OCI-LY3 (cell line): ENCODE measurements around the gene TRIO.

Experiments used
- H2AFZ ChIP-seq: fragments of 200-600, 300-600 bp; shearing (Covaris generic); 2 replicates; pipeline ENCODE4 v1.6.0; 2014; ENCODE audit warnings: antibody characterized with exemption, low read depth, low read length
- H3K27ac ChIP-seq: fragments of 200-600, 300-600 bp; sonication (generic); 2 replicates; pipeline ENCODE4 v1.5.1; 2014; ENCODE audit warnings: mild to moderate bottlenecking, low read length, moderate library complexity, mixed read lengths
- H3K27me3 ChIP-seq: fragments of 200-600, 300-600 bp; sonication (generic); 2 replicates; pipeline ENCODE4 v1.6.1; 2014; ENCODE audit warnings: low read depth, low read length, mixed read lengths
- H3K36me3 ChIP-seq: fragments of 200-600, 300-600 bp; sonication (generic); replicated peaks from 2 replicates; pipeline ENCODE3; 2014; ENCODE audit warnings: low read depth, low read length, mixed read lengths
- H3K4me1 ChIP-seq: fragments of 300-600, 200-600 bp; sonication (generic); 2 replicates; pipeline ENCODE4 v1.6.1; 2014; ENCODE audit warnings: low read length, mixed read lengths
- H3K4me2 ChIP-seq: fragments of 200-600, 300-600 bp; sonication (generic); 2 replicates; pipeline ENCODE4 v1.6.1; 2014; ENCODE audit warnings: low read length, mixed read lengths
- H3K4me3 ChIP-seq: fragments of 300-600, 200-600 bp; sonication (generic); 2 replicates; pipeline ENCODE4 v1.5.1; 2014; ENCODE audit warnings: antibody characterized with exemption, mild to moderate bottlenecking, low read length, moderate library complexity
- H3K79me2 ChIP-seq: fragments of 300-600, 200-600 bp; shearing (Covaris generic); 2 replicates; pipeline ENCODE4 v1.6.1; 2014; ENCODE audit warnings: mild to moderate bottlenecking, low read length, mixed read lengths
- H3K9ac ChIP-seq: fragments of 300-600, 200-600 bp; shearing (Covaris generic); 2 replicates; pipeline ENCODE4 v1.6.0; 2014; ENCODE audit warnings: mild to moderate bottlenecking, low read length, moderate library complexity
- H3K9me3 ChIP-seq: fragments of 200-600, 300-600 bp; shearing (Covaris generic); 2 replicates; pipeline ENCODE4 v1.6.1; 2014; ENCODE audit warnings: low read length, mixed read lengths; ENCODE audit not compliant: insufficient read depth
- H4K20me1 ChIP-seq: fragments of 200-600, 300-600 bp; sonication (generic); 2 replicates; pipeline ENCODE4 v1.6.1; 2016; ENCODE audit warnings: low read length, mixed read lengths; ENCODE audit not compliant: insufficient read depth
- EZH2phosphoT487 ChIP-seq: fragments of 200-600 bp; shearing (Covaris generic); IDR thresholded peaks from 2 replicates; pipeline ENCODE4 v1.6.1; 2018; ENCODE audit warnings: antibody characterized with exemption, mixed run types, low read depth
- TF ChIP-seq, protein P1 (sequence below): fragments of 200-600, 300-600 bp; sonication (generic); IDR thresholded peaks from 2 replicates; pipeline ENCODE4 v1.5.1; 2014; ENCODE audit warnings: antibody characterized with exemption, low read length, low read depth

Gene TRIO

DNA sequence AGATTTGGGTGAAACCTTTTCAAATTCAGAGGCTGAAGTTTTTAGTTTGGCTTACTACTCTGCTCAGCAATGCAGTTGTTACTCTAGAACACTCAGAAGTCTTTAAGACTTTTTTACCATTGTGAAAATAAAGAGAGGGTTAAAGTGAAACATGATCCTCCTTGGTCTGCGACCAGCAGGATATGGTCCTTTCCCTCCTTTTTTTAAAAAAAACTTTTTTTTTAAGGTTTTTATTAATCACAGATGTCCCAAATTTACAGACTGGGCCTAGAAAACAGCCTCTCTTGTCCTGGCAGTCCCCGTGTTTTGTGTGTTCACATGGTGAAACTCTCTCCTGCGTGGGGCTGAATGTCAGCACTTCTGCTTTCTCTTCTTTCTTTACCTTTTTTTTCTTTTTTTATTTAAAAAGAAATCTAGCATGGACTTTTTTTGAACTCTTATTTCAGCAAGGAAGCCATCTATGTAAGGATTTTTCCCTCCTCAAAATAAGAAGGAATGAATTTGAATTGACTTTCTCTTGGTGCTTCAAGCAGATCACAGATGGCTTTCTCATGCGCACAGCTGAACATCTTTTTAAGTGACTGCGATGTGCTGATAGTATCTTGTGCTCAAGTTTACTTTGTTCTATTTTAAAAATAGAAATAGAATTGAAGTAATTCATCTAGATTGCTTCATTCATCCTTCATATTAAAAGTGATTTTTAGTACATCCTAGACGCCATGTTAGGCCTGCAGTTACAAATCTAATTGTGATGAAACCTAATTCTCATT is 309.7 kb downstream of the TRIO start:
- TF ChIP-seq, protein P1, sequence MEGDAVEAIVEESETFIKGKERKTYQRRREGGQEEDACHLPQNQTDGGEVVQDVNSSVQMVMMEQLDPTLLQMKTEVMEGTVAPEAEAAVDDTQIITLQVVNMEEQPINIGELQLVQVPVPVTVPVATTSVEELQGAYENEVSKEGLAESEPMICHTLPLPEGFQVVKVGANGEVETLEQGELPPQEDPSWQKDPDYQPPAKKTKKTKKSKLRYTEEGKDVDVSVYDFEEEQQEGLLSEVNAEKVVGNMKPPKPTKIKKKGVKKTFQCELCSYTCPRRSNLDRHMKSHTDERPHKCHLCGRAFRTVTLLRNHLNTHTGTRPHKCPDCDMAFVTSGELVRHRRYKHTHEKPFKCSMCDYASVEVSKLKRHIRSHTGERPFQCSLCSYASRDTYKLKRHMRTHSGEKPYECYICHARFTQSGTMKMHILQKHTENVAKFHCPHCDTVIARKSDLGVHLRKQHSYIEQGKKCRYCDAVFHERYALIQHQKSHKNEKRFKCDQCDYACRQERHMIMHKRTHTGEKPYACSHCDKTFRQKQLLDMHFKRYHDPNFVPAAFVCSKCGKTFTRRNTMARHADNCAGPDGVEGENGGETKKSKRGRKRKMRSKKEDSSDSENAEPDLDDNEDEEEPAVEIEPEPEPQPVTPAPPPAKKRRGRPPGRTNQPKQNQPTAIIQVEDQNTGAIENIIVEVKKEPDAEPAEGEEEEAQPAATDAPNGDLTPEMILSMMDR = no peak
- no peak for TF ChIP-seq EZH2phosphoT487
- no peaks in the 10 kb centered on the region for H4K20me1 ChIP-seq
- no peaks in the 10 kb centered on the region for H3K36me3 ChIP-seq
- no peaks in the 10 kb centered on the region for H3K79me2 ChIP-seq
- H3K9me3 ChIP-seq = no peaks in the 10 kb centered on the region
- H3K4me3 ChIP-seq = no peak overlapping the region
- H3K27ac ChIP-seq = no peak overlapping the region
- H3K4me2 ChIP-seq = no peak overlapping the region
- no peaks in the 10 kb centered on the region for H3K27me3 ChIP-seq
- H3K9ac ChIP-seq = no peak overlapping the region
- no peak overlapping the region for H2AFZ ChIP-seq
- no peaks in the 10 kb centered on the region for H3K4me1 ChIP-seq

GRCh38 chr5:14453481-14453880 is 310.3 kb downstream of the TRIO start:
- Histone ChIP-seq H3K4me2 (no peak overlapping the region), H4K20me1 (no peaks in the 10 kb centered on the region), H2AFZ (no peak overlapping the region), H3K27ac (no peak overlapping the region), H3K9ac (no peak overlapping the region), H3K79me2 (no peaks in the 10 kb centered on the region), H3K4me1 (no peaks in the 10 kb centered on the region), H3K27me3 (no peaks in the 10 kb centered on the region), H3K36me3 (no peaks in the 10 kb centered on the region), H3K9me3 (no peaks in the 10 kb centered on the region), H3K4me3 (no peak overlapping the region)
- TF ChIP-seq, protein P1 = no peak
- no peak for TF ChIP-seq EZH2phosphoT487

DNA sequence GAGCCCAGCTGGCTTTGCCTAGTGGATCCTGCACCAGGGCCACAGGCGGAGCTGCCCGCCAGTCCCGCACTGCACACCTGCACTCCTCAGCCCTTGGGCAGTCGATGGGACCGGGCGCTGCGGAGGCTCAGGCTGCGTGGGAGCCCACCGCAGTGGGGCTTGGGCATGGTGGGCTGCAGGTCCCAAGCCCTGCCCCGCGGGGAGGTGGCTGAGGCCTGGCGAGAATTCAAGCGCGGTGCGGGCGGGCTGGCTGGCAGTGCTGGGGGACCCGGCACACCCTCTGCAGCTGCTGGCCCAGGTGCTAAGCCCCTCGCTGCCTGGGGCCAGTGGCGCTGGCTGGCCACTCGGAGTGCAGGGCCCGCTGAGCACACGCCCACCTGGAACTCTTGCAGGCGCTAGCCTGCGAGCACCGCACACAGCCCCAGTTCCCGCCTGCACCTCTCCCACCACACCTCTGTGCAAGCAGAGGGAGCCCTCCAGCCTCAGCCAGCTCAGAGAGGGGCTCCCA is 312.7 kb downstream of the TRIO start:
- Histone ChIP-seq H3K4me1 (no peaks in the 10 kb centered on the region), H4K20me1 (no peaks in the 10 kb centered on the region), H3K79me2 (no peaks in the 10 kb centered on the region), H2AFZ (no peak overlapping the region), H3K27me3 (no peaks in the 10 kb centered on the region), H3K4me2 (no peak overlapping the region), H3K36me3 (no peaks in the 10 kb centered on the region), H3K9ac (no peak overlapping the region), H3K9me3 (no peaks in the 10 kb centered on the region), H3K27ac (no peak overlapping the region), H3K4me3 (no peak overlapping the region)
- TF ChIP-seq, protein P1 = no peak
- no peak for TF ChIP-seq EZH2phosphoT487

DNA sequence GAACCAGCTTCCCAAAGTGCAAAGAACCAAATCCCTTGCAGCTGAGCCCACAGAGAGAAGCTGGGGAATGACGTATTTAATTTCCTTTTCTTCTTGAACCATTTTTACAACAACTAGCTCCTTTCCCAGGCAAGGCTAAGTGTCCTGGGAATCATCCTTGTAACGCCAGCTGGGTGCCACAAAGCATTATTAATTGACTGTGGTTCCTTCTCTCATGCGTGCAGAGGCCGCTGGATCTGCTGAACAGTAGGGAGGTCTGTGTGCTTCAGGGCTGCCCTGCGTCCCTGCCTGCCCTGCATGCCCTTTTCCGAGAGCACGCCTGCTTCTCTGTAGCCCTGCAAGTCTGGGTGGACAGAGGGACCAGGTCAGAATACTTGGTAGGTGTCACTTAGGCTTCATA is 314.3 kb downstream of the TRIO start:
- Histone ChIP-seq H2AFZ (no peak overlapping the region), H3K9ac (no peak overlapping the region), H3K4me2 (no peak overlapping the region), H3K27me3 (no peaks in the 10 kb centered on the region), H3K36me3 (no peaks in the 10 kb centered on the region), H3K9me3 (no peaks in the 10 kb centered on the region), H3K4me3 (no peak overlapping the region), H4K20me1 (no peaks in the 10 kb centered on the region), H3K27ac (no peak overlapping the region), H3K4me1 (no peaks in the 10 kb centered on the region), H3K79me2 (no peaks in the 10 kb centered on the region)
- TF ChIP-seq EZH2phosphoT487 = no peak
- TF ChIP-seq, protein P1 = no peak
